Lung microvascular endothelial cell (primary cell): ENCODE results near the gene DNASE2. TPM values are rescaled to one million over a fixed set of nuclear protein-coding genes. Genes with fewer than 3 reads are reported as not detected.
A peak's percentile ranks its signal among the peaks of the same experiment; 100 is the strongest.
"Not testable (repeated sequence)": the region's sequence is repeated elsewhere in the genome, so short reads cannot be mapped to it uniquely, and the experiment has no call there.

ENCODE experiments used
- DNase-seq, 2 donors: peaks; one replicate each; pipeline versions ENCODE4 v3.0.0 to v3.0.0-alpha.2; 2010; ENCODE audit warnings: low read depth in 2 of 2
- total RNA-seq: library from RNA; depleted of rRNA; stranded (reverse); fragments of >200 nt; gene quantifications from 2 replicates; pipeline ENCODE4 v1.2.1, GENCODE V29; 2014

Gene DNASE2
- total RNA-seq: 22.0 and 23.6 TPM in 2 replicates

GRCh38 chr19:12881172-12881808, at the start of gene DNASE2:
Gene DNASE2, minus strand, starts transcription at chr19:12881449. Its CDS starts 74 bp downstream, at chr19:12881375.
- peak; percentile 70 to 78 for DNase-seq

GRCh38 chr19:12930002-12930645, 48.9 kb upstream of the DNASE2 start:
- no peak for DNase-seq

- no peak for DNase-seq
These were observed 43.5 kb upstream of the DNASE2 start for GRCh38 chr19:12924621-12925310.

- no peak for DNase-seq
These were observed 41.7 kb upstream of the DNASE2 start for GRCh38 chr19:12922959-12923358.

GRCh38 chr19:12921047-12921446, 39.8 kb upstream of the DNASE2 start:
- no peak for DNase-seq

- no peak for DNase-seq
These were observed 37.0 kb upstream of the DNASE2 start for GRCh38 chr19:12918253-12918652.

- not testable (repeated sequence) for DNase-seq
These were observed 34.6 kb upstream of the DNASE2 start for GRCh38 chr19:12915860-12916259.

- DNase-seq: peak in 1 of 2 donors; percentile 39
These were observed 32.8 kb upstream of the DNASE2 start for GRCh38 chr19:12913851-12914690.

GRCh38 chr19:12913011-12913561, 31.8 kb upstream of the DNASE2 start:
- peak; percentile 16 to 66 for DNase-seq

- DNase-seq: no peak
These were observed 31.3 kb upstream of the DNASE2 start for GRCh38 chr19:12912571-12912970.

GRCh38 chr19:12907166-12907565, 25.9 kb upstream of the DNASE2 start:
- no peak for DNase-seq

GRCh38 chr19:12899891-12900518, 18.8 kb upstream of the DNASE2 start:
- DNase-seq: no peak

GRCh38 chr19:12896460-12896859, 15.2 kb upstream of the DNASE2 start:
- DNase-seq: no peak

- no peak for DNase-seq
These were observed 12.3 kb upstream of the DNASE2 start for GRCh38 chr19:12893582-12893981.

- DNase-seq: no peak
These were observed 10.3 kb upstream of the DNASE2 start for GRCh38 chr19:12891553-12892021.

- DNase-seq: peak; percentile 99
These were observed 9.7 kb upstream of the DNASE2 start, which contains the start of gene GCDH for GRCh38 chr19:12890787-12891552. Gene GCDH, plus strand, starts transcription at chr19:12891160. Its CDS starts 145 bp downstream, at chr19:12891305.

- DNase-seq: not testable (repeated sequence)
These were observed 9.1 kb upstream of the DNASE2 start for GRCh38 chr19:12890299-12890786.

GRCh38 chr19:12888006-12888603, 6.9 kb upstream of the DNASE2 start:
- no peak for DNase-seq
